Measurements from ENCODE around the gene DSP. TPM values are rescaled to one million over a fixed set of nuclear protein-coding genes. Genes with fewer than 3 reads are reported as not detected.

Gene DSP
- total RNA-seq, 2 donors from 2014 or later = 121 to 229 TPM

DNA sequence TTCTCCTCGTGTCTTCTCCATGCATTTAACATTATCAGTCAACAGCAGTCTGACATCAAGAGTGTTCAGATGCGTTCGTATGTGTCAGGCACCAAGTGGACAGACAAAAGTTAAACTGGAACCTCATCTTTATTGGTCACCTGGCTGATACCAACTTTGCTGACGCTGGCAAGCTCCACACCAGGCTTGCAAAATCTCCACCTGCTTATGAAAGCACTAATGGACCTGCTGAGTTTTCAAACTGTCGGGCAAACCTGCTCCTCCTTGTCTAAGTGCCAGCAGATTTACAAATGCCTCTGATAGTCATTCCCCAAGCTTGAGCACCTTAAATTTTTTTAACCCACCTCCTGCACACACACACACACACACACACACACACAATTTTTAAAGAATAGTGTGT is 27.9 kb upstream of the DSP start:
- Histone ChIP-seq H3K36me3 (no peaks in the 10 kb centered on the region), H3K27me3 (no peaks in the 10 kb centered on the region), H3K9me3 (no peaks in the 10 kb centered on the region), H3K4me3 (no peak overlapping the region), H3K4me1 (no peaks in the 10 kb centered on the region), H3K27ac (no peak overlapping the region)
- TF ChIP-seq, protein P1, sequence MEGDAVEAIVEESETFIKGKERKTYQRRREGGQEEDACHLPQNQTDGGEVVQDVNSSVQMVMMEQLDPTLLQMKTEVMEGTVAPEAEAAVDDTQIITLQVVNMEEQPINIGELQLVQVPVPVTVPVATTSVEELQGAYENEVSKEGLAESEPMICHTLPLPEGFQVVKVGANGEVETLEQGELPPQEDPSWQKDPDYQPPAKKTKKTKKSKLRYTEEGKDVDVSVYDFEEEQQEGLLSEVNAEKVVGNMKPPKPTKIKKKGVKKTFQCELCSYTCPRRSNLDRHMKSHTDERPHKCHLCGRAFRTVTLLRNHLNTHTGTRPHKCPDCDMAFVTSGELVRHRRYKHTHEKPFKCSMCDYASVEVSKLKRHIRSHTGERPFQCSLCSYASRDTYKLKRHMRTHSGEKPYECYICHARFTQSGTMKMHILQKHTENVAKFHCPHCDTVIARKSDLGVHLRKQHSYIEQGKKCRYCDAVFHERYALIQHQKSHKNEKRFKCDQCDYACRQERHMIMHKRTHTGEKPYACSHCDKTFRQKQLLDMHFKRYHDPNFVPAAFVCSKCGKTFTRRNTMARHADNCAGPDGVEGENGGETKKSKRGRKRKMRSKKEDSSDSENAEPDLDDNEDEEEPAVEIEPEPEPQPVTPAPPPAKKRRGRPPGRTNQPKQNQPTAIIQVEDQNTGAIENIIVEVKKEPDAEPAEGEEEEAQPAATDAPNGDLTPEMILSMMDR (IDR thresholded peaks at IDR 0.05) = no peak
- DNase-seq (ENCODE audit: low spot score) = no peak

DNA sequence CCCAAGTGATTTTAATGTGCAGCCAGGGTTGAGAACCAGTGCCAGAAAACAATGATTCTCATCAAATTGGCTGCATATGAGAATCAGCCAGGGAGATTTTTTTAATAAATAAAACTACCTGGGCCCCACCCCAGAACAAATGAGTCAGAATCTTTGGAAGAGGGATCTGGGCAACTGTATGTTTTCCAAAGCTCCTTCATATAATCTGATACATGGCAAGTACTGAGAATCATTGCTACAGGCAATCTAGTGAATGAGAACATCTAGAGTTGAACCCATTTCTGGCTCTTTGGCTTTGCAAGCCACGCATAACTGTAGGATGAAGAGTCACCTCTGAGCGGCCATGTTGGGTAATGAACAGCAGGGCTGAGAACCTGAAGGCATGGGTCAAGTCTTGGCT is 26.1 kb upstream of the DSP start:
- H3K27ac ChIP-seq = no peak overlapping the region
- no peaks in the 10 kb centered on the region for H3K27me3 ChIP-seq
- H3K36me3 ChIP-seq = no peaks in the 10 kb centered on the region
- no peak overlapping the region for H3K4me3 ChIP-seq
- TF ChIP-seq, protein P1 (IDR thresholded peaks at IDR 0.05) = no peak
- no peak for DNase-seq (ENCODE audit: low spot score)
- H3K4me1 ChIP-seq = no peaks in the 10 kb centered on the region
- no peaks in the 10 kb centered on the region for H3K9me3 ChIP-seq

DNA sequence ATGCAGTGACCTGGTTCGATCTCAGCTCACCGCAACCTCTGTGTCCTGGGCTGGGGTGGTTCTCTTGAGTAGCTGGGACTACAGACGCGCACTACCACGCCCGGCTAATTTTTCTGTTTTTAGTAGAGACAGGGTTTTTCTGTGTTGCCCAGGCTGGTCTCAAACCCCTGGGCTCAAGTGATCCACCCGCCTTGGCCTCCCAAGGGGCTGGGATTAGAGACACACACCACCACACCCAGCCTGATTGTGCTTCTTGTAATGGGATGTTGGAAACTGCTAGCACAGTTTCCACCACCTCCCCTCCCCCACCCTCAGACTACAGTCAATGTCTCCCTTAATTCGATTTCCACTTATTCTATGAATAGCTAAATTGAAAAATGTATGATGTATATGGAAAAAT is 22.6 kb upstream of the DSP start:
- no peaks in the 10 kb centered on the region for H3K27me3 ChIP-seq
- no peaks in the 10 kb centered on the region for H3K36me3 ChIP-seq
- TF ChIP-seq, protein P1 (IDR thresholded peaks at IDR 0.05) = no peak

DNA sequence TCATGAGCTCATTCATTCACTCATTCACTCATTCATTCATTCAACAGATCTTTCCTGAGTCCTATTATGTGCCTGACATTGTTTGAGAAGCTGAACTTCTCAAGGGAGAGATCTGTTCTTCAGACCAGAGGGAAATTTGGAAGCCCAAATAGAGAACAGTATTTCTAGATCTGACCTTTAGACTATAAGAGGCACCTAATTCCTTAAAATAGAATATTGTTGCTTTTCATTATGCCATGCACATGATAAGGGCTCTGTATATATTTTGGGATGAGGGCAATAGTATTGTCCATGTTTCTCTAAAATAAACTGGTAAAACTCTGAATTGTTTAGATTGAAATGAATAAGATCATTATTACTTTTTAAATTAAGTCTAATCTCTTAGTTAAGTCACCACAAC is 18.6 kb upstream of the DSP start:
- Histone ChIP-seq H3K27me3 (no peaks in the 10 kb centered on the region), H3K4me1 (no peaks in the 10 kb centered on the region), H3K27ac (no peak overlapping the region), H3K9me3 (no peaks in the 10 kb centered on the region), H3K4me3 (no peak overlapping the region), H3K36me3 (no peaks in the 10 kb centered on the region)
- DNase-seq (ENCODE audit: low spot score) = no peak
- TF ChIP-seq, protein P1 (IDR thresholded peaks at IDR 0.05) = no peak

More for the DNA sequence above, 22.6 kb upstream of the DSP start:
- Histone ChIP-seq H3K4me1 (no peaks in the 10 kb centered on the region), H3K27ac (no peak overlapping the region), H3K4me3 (no peak overlapping the region), H3K9me3 (no peaks in the 10 kb centered on the region)
- no peak for DNase-seq (ENCODE audit: low spot score)

DNA sequence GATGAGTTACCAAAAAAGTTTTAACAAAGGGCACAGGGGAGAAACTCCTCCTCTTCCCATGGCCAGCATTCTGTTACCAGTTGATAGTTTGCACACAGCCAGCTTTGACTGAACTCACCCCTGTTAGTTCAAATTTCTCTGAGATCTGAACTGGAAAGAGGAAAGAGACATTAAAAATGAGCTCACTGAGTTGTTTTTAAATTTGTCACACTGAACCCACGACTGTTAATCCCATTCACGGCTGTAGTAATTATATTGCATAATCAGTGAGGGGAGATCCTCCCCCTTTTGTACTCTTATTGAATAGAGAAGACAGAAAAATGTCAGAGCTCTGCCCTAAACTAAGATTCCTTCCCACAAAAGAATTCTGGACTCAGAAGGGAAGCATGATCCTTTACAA is 17.5 kb upstream of the DSP start:
- Histone ChIP-seq H3K4me3 (no peak overlapping the region), H3K36me3 (no peaks in the 10 kb centered on the region), H3K9me3 (no peaks in the 10 kb centered on the region), H3K4me1 (no peaks in the 10 kb centered on the region), H3K27me3 (no peaks in the 10 kb centered on the region), H3K27ac (no peak overlapping the region)
- DNase-seq (ENCODE audit: low spot score) = no peak
- TF ChIP-seq, protein P1 (IDR thresholded peaks at IDR 0.05) = no peak

DNA sequence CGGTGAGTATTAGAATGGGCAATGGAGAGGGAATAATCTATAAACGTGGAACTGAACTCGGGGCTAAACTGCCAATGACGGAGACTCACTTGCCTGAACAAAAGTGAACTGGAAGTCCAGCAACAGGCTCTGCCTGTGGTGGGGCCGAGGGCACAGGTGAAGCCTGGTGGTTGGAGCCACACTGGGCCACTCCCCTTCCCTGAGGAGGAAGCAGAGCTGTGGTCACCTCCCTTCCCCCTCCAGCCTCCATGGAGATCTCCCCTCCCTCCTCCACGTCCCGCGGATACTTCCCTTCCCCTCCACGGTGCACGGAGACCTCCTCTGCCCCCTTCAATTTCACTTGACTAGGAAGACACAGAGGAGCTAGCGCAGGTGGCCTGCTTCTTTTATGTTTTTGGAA is 14.7 kb upstream of the DSP start:
- DNase-seq (ENCODE audit: low spot score) = no peak
- Histone ChIP-seq H3K27me3 (no peaks in the 10 kb centered on the region), H3K9me3 (no peaks in the 10 kb centered on the region), H3K36me3 (no peaks in the 10 kb centered on the region), H3K27ac (no peak overlapping the region), H3K4me1 (no peaks in the 10 kb centered on the region), H3K4me3 (no peak overlapping the region)
- TF ChIP-seq, protein P1 (IDR thresholded peaks at IDR 0.05) = no peak

Data from right atrium auricular region (tissue), 2 donors.